Astrocyte of the cerebellum (primary cell): ENCODE data around the gene TTC32.

Experiments used
- DNase-seq: peaks from one replicate; pipeline ENCODE4 v3.0.0-alpha.2; 2011; ENCODE audit warnings: low read depth
- H3K4me3 ChIP-seq: 2 replicates; pipeline ENCODE4 v1.5.1; 2011; ENCODE audit warnings: mild to moderate bottlenecking, low read depth, low read length, moderate library complexity
- CTCF ChIP-seq: IDR thresholded peaks from 2 replicates; pipeline ENCODE4 v1.5.1; 2012; ENCODE audit warnings: low read length, low read depth, moderate library complexity, mild to moderate bottlenecking; ENCODE audit errors: missing control alignments
- in situ Hi-C: cut with HindIII; loops from 2 replicates; pipeline ENCODE4 v1.10.0; 2017; ENCODE audit warnings: low sequenced_read_pairs

Gene TTC32

DNA sequence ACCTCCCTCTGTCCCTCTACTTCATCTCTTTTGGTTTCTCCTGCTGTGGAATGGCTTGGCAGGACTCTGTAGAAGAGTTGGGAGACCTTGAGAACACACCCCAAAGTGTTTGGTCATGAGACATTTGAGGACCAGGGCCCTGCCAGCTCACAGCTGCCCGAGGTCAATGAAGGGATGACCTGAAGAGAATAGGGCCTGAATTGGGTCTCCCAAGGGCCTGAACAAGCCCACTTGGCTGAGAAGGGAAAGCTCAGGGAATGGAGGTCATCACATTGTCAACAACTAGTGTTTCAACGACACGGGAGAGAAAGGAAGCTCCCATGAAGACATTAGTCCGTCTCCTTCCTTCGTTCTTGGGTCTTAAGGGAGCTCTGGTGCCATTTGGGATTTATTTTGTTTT lies 52.8 kb downstream of the TTC32 start:
- in situ Hi-C loops: no loop called here
- no peak for TF ChIP-seq CTCF
- no peak for DNase-seq
- H3K4me3 ChIP-seq: no peak overlapping the region

DNA sequence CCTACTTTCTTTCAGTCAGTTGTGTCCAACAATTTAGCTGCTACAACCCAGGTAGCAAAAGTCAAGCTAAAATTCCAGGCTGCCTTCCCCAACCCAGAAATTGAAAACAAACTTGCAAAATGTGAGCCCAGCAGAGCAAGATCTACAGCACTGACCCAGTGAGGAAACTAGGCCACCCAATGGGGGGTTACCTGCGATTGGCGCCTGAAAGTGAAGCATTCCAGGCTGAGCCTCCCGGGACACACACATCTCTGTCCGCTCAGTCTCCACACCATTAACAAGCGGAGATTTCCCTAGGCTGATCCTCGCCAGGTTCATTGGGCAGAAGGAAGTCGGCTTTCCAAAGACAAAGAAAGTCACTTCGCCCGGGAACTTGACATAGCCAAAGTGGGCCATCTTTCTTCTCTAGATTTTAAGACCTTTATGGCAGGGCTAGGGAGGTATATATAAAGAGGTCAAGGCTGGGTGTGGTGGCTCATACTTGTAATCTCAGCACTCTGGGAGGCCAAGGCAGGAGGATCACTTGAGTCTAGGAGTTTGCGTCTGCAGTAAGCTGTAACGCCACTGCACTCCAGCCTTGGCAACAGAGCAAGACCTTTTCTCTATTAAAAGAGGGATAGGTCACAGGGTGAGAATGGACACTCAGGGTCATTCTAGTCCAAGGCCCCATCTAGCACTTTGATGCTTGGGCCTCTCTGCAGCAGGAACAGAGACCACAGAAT lies 53.6 kb downstream of the TTC32 start:
- TF ChIP-seq CTCF: no peak
- DNase-seq: no peak
- in situ Hi-C loops: no loop called here
- no peak overlapping the region for H3K4me3 ChIP-seq

DNA sequence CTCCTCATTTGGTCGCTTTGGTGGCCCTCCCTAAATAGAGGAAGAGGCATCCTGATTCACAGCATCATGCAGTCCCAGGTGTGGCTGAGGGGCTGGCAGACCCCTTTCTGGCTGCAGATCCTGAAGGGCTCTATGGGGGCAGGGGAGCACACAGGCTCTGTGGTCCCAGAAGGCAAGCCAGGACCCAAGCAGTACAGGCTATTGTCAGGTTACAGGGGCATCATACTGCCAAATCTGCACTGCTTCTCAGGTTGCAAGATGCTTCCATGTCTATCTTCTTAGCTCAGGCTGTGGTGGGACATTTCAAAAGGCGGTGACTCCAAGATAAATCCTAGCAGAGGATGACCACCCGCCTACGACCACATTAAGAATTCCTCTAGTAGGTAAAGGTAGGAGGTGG lies 54.3 kb downstream of the TTC32 start:
- no peak for DNase-seq
- no peak overlapping the region for H3K4me3 ChIP-seq
- no peak for TF ChIP-seq CTCF
- in situ Hi-C loops: no loop called here
